ENCODE measurements around the gene SCN5A. TPM values are rescaled to one million over a fixed set of nuclear protein-coding genes. Genes with fewer than 3 reads are reported as not detected.

Gene SCN5A
- total and polyA plus RNA-seq, 2 of the 8 experiments (the other 6 are each of a cell fraction or from before 2014, with no cell fraction given), result 4.8 to 11.4 TPM

DNA sequence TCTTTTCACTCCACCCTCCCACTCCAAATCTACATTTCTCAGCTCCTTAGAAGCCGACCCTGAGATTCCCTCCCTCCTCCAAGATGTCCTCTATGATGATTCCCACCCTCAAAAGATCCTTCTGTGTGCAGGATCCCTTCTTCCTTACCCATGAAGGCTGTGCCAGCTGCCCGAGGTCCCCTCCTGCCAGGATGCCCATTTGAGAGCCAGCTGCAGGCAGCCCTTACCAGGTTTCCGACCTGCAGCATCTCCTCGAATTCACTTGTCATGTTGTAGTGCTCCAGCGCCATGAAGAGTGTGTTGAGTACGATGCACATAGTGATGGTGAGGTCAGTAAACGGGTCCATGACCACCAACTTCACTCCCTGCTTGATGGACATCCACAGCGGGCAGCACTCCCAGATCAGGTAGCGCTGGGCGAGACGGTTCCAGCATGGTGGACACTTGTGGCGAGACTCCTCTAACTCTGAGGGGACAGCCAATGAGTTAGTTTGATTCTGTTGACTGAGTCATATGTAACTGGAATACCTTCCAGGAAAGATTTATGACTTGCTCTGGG, 51.9 kb downstream of the SCN5A start:
- Histone ChIP-seq H3K4ac (replicated peaks; ENCODE audit: insufficient read length, low read depth, low read length) (no peak overlapping the region), H3K56ac (replicated peaks; ENCODE audit: insufficient read length, low read depth, low read length) (no peak overlapping the region), H3K27me3 (replicated peaks in 1 of 4; ENCODE audit: control insufficient read depth in 3 of 4, extremely low read depth in 1 of 4, insufficient read depth in 3 of 4, low read length in 3 of 4) (no peaks in the 10 kb centered on the region), H4K5ac (ENCODE audit: insufficient read length, low read depth, low read length) (no peak overlapping the region), H4K8ac (ENCODE audit: extremely low read depth, insufficient read depth, low read length) (no peak overlapping the region), H3K23ac (ENCODE audit: insufficient read length) (no peak overlapping the region), H2BK12ac (ENCODE audit: low read depth, low read length) (no peak overlapping the region), H3K4me1 (replicated peaks in 1 of 4; ENCODE audit: control insufficient read depth in 3 of 4, insufficient read depth in 4 of 4, low read length in 3 of 4) (no peaks in the 10 kb centered on the region), H3K4me2 (ENCODE audit: insufficient read depth in 1 of 2, low read depth in 2 of 2, low read length in 2 of 2) (no peak overlapping the region), H3K79me2 (ENCODE audit: control insufficient read depth in 1 of 2, insufficient read depth in 2 of 2, low read length in 2 of 2) (no peaks in the 10 kb centered on the region), H4K91ac (replicated peaks; ENCODE audit: insufficient read length, low read length) (no peak overlapping the region), H2AK5ac (ENCODE audit: low read depth, low read length) (no peak overlapping the region), H3K23me2 (ENCODE audit: low read depth, low read length) (peaks cover 2% of the 10 kb centered on the region; the same call in 1 of the 2 replicates), H3K14ac (ENCODE audit: insufficient read length) (no peak overlapping the region), H2AFZ (ENCODE audit: low read length) (no peak overlapping the region), H3K18ac (ENCODE audit: extremely low read depth, low read length) (no peak overlapping the region), H4K20me1 (replicated peaks in 1 of 2; ENCODE audit: control insufficient read depth in 1 of 2, insufficient read depth in 2 of 2, low read length in 2 of 2) (peaks cover 0 to 2% of the 10 kb centered on the region in 2 experiments), H2BK120ac (replicated peaks; ENCODE audit: low read depth, low read length) (no peak overlapping the region), H3K36me3 (ENCODE audit: control insufficient read depth in 2 of 4, insufficient read depth in 4 of 4, low read length in 3 of 4) (no peaks in the 10 kb centered on the region; a peak in 1 of 8 replicates), H3K9ac (replicated peaks in 1 of 4; ENCODE audit: extremely low read depth in 1 of 4, low read depth in 3 of 4, low read length in 3 of 4) (no peak overlapping the region), H3K4me3 (ENCODE audit: extremely low read depth in 1 of 4, insufficient read depth in 2 of 4, low read depth in 3 of 4, low read length in 4 of 4) (no peak overlapping the region), H3K27ac (ENCODE audit: low read depth, low read length) (no peak overlapping the region), H3K9me3 (ENCODE audit: insufficient read depth in 2 of 2, low read depth in 1 of 2, low read length in 1 of 2) (no peaks in the 10 kb centered on the region), H2BK20ac (ENCODE audit: low read length) (no peak overlapping the region), H2BK15ac (ENCODE audit: low read length) (no peak overlapping the region), H2BK5ac (ENCODE audit: low read depth, low read length) (no peak overlapping the region), H3K79me1 (ENCODE audit: low read depth, low read length) (no peaks in the 10 kb centered on the region)
- 91% methylated on average over 12 of the region's 12 CpGs; no CpG with 5 or more reads in 1 of the 2 experiments for WGBS, 2 experiments (ENCODE audit: extremely low coverage in 1 of 2, insufficient coverage in 1 of 2, insufficient read length in 1 of 2, insufficient replicate concordance in 2 of 2, low coverage in 1 of 2, low lambda C conversion rate in 2 of 2, missing lambda C conversion rate in 1 of 2)
- DNase-seq (ENCODE audit: low read depth in 1 of 2, low spot score in 2 of 2) (no peak), FAIRE-seq (no peak)
- POLR2A ChIA-PET (ENCODE audit: partially characterized antibody), result no interaction called here
- CTCF ChIA-PET (ENCODE audit: partially characterized antibody), result interaction anchor here (0.7 to 1.2 kb wide), 9 partner anchors 8 to 76 kb away, joined by 3 to 5 read pairs (median 3); no protein-coding TSS in a partner anchor
- TF ChIP-seq HDAC6 (IDR thresholded peaks at IDR 0.05; ENCODE audit: low read depth, low read length), result no peak
- no peak for TF ChIP-seq SIRT6 (IDR thresholded peaks at IDR 0.05; ENCODE audit: low read length)
- TF ChIP-seq PHF8 (conservative IDR thresholded peaks at IDR 0.05; ENCODE audit: low read depth, low read length), result no peak
- TF ChIP-seq CBX8 (IDR thresholded peaks at IDR 0.05; ENCODE audit: borderline replicate concordance, low read depth, low read length), result no peak
- TF ChIP-seq CHD2 (IDR thresholded peaks at IDR 0.05; ENCODE audit: low read length), result no peak
- no peak for TF ChIP-seq TEAD4 (IDR thresholded peaks at IDR 0.05; ENCODE audit: low read depth, low read length)
- TF ChIP-seq NRF1 (IDR thresholded peaks at IDR 0.05; ENCODE audit: low read depth, low read length), result no peak
- TF ChIP-seq ASH2L (IDR thresholded peaks at IDR 0.05; ENCODE audit: low read length), result no peak
- no peak for TF ChIP-seq BRCA1 (IDR thresholded peaks at IDR 0.05; ENCODE audit: low read depth, low read length)
